A549 treated with CpdA at 1 μM for 4 hours (cell line): ENCODE data around the gene SIM1. TPM values are rescaled to one million over a fixed set of nuclear protein-coding genes. Genes with fewer than 3 reads are reported as not detected.

Experiments used
- total RNA-seq: library from RNA; stranded (reverse); fragments of 200-300 nt; extraction: Qiagen RNA extraction; gene quantifications from 5 replicates; pipeline ENCODE4 v1.2.3, GENCODE V29; 2022; ENCODE audit warnings: low read depth

The SIM1 gene, protein sequence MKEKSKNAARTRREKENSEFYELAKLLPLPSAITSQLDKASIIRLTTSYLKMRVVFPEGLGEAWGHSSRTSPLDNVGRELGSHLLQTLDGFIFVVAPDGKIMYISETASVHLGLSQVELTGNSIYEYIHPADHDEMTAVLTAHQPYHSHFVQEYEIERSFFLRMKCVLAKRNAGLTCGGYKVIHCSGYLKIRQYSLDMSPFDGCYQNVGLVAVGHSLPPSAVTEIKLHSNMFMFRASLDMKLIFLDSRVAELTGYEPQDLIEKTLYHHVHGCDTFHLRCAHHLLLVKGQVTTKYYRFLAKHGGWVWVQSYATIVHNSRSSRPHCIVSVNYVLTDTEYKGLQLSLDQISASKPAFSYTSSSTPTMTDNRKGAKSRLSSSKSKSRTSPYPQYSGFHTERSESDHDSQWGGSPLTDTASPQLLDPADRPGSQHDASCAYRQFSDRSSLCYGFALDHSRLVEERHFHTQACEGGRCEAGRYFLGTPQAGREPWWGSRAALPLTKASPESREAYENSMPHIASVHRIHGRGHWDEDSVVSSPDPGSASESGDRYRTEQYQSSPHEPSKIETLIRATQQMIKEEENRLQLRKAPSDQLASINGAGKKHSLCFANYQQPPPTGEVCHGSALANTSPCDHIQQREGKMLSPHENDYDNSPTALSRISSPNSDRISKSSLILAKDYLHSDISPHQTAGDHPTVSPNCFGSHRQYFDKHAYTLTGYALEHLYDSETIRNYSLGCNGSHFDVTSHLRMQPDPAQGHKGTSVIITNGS
- total RNA-seq = not detected in 5 replicates

DNA sequence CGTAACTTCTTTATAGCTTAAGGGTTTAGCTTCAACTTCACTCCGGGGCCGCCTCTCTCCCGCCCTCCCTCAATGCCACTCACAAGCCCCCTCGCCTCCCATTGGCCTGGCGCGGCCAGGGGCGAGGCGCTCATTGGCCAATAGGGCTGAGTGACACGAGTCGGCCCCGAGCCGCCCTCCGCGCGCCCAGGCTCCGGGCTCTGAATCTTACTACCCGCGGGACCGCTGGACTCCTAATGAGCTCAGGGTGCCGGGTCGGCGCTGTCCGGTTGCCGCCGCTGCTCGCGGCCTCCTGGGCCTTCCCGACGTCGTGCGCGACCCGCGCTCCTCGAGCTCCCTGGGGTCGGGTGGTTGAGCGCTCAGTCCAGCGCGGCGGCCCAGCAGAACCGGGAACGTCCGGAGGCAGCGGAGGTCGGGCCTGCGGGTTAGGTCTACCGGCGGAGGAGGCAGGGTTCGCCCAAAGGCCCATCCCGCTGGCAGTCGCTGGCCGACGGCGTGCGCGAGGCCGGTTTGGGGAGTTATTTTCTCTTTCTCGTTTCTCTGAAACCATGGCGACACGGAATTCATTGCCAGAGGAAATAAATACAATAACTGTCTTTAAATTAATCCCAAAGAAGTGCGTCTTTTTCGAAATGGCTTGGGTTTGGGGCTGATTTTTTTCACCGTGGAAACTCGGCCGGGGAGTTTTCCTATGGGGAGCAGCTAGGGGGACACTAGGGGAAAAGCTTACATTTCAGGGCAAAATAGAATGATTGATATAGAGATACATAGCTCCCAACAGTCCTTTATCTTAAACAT, at the start of gene SIM1:
SIM1 (minus strand) TSS at position 19 of the 798 bp plus-strand sequence. CDS start 1,453 bp downstream, outside the sequence.

